ENCODE measurements around the gene KIAA0040.
A peak's percentile ranks its signal among the peaks of the same experiment; 100 is the strongest.

Gene KIAA0040

GRCh38 chr1:175200678-175201521 is 8.3 kb upstream of the KIAA0040 start:
- DNase-seq (ENCODE audit: low read depth) = no peak

DNA sequence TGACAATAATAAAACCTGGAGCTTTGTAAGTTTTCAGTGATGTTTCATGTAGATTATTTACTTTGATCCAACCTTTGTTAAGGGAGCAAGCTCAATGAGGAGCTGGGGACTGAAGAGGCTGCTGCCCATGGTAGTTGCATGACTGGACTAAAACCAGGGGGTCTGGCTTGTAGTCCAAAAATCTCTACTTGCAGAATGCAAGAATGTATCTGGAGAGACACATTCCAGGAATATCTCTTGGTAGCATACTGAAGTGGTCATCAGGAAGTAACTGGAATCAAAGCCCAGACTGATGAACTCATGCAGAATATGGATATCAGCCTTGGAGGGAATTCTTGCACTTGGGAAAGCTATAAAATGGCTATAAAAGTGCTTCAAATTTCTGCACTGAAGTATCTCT is 5.8 kb upstream of the KIAA0040 start:
- no peak for DNase-seq (ENCODE audit: low read depth)

DNA sequence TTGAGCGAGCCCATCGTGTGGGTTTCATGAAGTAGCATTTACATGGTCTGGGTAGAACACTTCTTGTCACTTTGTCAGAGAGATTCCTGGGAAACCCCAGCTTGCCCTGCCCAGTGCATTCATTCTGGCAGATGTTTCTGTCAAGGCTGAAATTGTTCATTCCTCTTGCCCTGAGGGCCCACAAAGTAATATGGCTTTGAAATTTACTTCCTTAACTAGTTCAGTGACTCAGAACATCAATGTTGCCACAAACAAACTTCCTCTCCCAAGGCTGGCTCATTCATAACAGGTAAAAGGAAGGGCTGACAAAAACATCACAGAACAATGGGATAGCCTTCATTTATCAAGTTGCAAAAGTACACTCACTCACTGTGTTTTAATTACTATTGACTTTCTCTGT is 5.0 kb upstream of the KIAA0040 start:
- DNase-seq (ENCODE audit: low read depth) = no peak

DNA sequence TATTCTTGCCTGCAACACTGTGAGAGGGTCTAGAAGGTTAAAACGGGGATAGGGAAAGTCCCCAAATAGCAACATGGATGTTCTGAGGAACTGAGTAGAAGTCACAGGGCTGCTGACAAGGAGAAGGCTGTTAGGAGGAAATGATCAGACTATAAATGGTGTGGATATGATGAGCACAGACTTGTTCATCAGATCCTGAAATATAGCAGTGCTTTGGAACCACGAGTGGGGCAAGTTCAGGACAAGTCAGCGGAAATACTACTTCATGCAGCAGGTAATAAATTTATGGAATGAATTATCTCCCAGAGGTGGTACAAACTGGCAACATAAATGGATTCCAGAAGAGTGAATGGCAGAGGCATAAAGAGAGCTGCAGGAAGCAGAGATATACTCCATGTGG is 3.2 kb upstream of the KIAA0040 start:
- DNase-seq (ENCODE audit: low read depth) = no peak

- no peak for DNase-seq (ENCODE audit: low read depth)
These were observed 2.7 kb upstream of the KIAA0040 start for GRCh38 chr1:175195281-175195680.

GRCh38 chr1:175193527-175193910 is 943 bp upstream of the KIAA0040 start:
- DNase-seq (ENCODE audit: low read depth) = no peak

DNA sequence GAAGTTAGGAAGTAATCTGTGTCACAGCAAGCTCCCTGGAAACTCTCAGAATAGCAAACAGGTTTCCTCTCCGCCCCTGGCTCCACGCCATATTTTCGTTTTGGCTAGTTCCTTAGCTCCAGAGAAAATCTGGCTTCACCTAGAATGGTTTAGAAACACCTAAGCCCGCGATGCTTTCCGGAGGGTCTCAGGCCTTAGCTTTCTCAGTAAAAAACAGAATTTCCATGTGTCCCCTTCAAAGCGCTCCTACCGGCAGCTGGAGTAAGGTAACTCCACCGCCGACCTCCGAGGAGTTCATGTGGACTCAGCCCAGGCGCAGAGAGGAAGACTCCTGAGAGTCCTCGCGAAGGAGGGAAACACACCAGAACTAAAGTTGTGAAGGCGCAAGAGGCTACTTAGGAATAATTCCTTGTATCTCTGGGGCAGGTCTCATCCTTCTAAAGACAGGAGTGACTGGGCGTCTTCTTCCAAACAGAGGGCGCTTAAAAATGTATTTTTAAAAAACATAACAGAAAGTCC is 406 bp downstream of the KIAA0040 start:
- no peak for DNase-seq (ENCODE audit: low read depth)

GRCh38 chr1:175191659-175192058 is 917 bp downstream of the KIAA0040 start:
- DNase-seq (ENCODE audit: low read depth) = no peak

GRCh38 chr1:175188936-175189335 is 3.6 kb downstream of the KIAA0040 start:
- peak; percentile 35 for DNase-seq (ENCODE audit: low read depth)

DNA sequence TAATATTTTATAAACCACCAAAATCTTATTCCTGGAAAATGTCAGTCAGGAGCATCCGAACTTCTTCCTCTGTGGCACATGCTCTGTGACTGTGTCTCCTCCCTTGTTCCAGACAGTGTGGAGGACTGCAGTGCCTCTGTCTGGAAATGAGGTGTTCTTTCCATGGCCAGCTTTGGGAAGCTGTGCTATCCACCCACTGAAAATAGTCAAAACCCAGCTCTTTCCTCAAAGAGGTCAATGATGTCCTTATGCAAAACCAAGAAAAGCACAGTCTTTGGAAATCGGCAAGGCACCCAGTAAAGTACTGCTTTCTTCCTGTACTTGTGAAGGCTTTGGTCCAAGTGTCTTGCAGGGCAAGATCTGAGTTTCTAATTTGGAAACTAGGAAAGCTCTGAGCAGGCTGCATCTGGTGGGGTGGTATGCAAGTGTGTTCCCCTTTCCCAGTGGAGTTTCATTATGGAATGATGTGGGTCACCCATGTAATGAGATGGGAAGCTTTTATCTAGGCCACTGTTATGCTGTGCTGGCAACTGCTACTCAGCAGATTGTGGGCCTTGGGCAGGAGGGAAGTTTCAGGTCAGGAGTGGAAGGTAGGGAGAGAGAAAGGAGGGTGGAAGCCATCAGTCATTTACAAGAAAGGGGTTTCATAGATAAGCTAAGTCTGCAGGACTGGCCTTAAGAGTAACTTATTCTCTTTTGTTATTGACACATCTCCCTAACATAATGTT is 6.0 kb downstream of the KIAA0040 start:
- DNase-seq (ENCODE audit: low read depth) = no peak

- DNase-seq (ENCODE audit: low read depth) = no peak
These were observed 6.7 kb downstream of the KIAA0040 start for GRCh38 chr1:175185903-175186302.

DNA sequence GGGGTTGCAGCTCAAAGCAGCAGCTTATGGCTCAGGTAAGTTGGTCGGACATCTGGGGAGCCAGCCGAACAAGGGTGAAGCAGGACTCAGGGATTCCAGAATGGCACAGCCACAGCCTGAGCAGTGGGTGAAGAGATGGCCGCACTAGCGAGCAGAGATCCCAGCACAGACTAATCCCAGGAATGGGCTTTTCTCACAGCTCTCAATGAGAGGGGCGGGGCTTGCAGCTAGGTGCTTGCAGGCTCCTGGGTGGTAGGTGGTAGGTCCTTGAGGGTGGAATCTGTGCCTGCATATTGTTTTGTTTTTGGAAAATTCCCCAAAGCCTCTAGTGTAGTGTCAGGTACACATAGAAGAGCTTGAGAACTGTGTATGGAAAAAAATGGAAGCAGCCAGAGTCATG is 9.0 kb downstream of the KIAA0040 start:
- no peak for DNase-seq (ENCODE audit: low read depth)

- DNase-seq (ENCODE audit: low read depth) = no peak
These were observed 10.3 kb downstream of the KIAA0040 start for GRCh38 chr1:175182201-175182746.

- no peak for DNase-seq (ENCODE audit: low read depth)
These were observed 12.6 kb downstream of the KIAA0040 start for GRCh38 chr1:175179837-175180590.

DNA sequence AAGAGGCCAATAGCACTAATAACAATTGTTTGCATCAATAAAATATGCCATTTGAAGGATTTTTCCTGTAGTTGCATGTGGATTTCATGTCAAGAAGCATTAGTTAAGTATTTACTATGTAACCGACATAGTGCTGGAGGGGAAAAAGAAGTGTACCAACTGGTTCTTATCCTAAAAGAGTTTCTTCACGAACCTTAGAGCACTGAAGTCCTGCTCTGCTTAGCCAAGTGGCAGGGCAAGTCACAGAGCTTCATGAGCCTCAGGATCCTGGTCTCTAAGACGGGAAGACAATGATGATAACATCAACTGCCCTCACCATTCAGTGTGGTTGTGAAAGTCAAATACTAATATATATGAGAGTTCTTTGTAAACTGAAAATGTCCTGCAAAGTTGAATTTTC is 14.1 kb downstream of the KIAA0040 start:
- no peak for DNase-seq (ENCODE audit: low read depth)

- DNase-seq (ENCODE audit: low read depth) = no peak
These were observed 14.5 kb downstream of the KIAA0040 start for GRCh38 chr1:175178056-175178455.

DNA sequence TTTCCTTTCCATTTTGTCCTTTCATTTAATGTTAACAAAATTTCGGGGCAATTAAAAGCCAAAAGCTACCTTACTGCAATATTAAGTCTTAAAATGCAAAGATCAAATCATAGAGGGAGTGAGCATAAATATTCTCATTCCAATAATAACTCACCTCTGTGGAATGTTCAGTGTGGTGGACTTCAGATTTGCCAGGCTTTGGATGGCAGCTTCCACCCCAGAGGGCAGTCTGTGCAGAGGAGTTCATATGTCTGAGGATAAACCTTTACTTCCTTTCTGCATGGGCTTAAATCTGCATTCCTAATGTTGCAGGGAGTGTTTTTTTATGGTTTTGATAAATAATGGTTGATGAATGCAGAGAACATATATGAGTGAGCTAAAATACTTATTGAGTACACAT is 16.3 kb downstream of the KIAA0040 start:
- no peak for DNase-seq (ENCODE audit: low read depth)

- DNase-seq (ENCODE audit: low read depth) = no peak
These were observed 18.1 kb downstream of the KIAA0040 start for GRCh38 chr1:175174309-175175102.

DNA sequence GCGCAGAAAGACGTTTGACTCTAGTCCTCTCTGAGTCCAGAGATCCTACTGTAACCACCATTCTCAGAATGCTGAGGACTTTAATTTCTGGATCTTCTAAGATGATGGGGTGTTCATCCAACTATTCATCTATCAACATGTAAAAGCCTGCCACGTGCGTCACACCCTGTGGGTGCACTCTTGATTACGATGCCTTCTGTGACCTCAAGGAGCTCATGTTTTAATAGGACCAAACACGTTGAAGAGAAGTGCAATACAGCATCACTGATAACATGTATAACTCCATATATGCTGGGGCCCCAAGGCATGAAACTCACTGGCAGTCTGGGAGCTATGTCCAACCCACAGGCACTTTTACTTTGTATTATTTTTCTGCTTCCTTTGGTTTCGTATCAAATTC is 19.0 kb downstream of the KIAA0040 start:
- DNase-seq (ENCODE audit: low read depth) = no peak

- DNase-seq (ENCODE audit: low read depth) = no peak
These were observed 20.1 kb downstream of the KIAA0040 start for GRCh38 chr1:175172503-175172902.

All from activated T-helper 1 cell treated with Interleukin-2 at 50 U/mL for 16 hours (primary cell).